ENCODE results near the gene PCNX3. TPM values are rescaled to one million over a fixed set of nuclear protein-coding genes. Genes with fewer than 3 reads are reported as not detected.

The PCNX3 gene
- total RNA-seq, 2 experiments from 2014 or later: 29.8 to 32.1 TPM

DNA sequence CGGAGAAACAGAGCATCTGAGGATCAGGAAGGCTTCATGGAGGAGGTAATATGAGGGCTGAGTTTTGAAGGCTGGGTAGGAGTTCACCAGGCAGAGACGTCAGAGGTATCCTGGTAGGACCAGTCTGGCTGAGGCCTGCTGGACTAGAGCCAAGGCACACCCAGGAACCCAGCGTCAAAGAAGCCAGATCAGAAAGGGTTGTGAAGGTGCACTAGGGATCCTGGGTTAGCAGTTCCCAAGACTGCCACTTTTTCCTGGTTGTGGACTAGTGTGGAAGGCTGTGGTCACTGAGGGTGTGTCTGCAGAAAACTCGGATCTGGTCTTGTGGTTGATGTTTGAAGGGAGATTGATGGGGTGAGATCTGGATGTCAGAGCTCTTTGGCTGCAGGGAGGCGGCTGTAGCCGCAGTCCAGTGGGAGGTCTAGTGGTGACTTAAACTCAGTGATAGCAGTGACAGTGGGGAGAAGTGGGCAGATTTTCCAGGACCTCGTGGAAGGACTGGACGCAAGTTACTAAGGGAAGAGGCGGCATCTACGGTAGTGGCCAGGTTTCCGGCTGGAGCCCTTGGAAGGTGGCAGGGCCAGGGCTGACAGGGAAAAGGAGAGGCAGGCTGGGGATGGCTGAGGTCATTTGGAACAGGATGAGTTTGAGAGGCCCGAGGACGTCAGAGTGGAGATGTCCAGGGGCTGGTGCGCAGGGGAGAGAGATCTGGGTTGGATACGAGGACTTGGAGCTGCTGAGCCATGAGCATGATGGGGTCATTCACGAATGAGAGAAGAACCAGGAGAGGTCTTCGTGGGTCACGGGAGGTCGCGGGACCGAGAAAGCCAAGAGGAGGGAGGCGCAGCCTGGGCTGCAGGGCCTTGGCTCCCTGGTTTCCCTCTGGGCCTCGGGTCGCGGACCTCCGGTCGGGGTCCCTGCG, 36.3 kb downstream of the PCNX3 start:
- H3K36me3 Mint-ChIP-seq: peaks cover 45% of the 10 kb centered on the region
- DNase-seq: no peak

DNA sequence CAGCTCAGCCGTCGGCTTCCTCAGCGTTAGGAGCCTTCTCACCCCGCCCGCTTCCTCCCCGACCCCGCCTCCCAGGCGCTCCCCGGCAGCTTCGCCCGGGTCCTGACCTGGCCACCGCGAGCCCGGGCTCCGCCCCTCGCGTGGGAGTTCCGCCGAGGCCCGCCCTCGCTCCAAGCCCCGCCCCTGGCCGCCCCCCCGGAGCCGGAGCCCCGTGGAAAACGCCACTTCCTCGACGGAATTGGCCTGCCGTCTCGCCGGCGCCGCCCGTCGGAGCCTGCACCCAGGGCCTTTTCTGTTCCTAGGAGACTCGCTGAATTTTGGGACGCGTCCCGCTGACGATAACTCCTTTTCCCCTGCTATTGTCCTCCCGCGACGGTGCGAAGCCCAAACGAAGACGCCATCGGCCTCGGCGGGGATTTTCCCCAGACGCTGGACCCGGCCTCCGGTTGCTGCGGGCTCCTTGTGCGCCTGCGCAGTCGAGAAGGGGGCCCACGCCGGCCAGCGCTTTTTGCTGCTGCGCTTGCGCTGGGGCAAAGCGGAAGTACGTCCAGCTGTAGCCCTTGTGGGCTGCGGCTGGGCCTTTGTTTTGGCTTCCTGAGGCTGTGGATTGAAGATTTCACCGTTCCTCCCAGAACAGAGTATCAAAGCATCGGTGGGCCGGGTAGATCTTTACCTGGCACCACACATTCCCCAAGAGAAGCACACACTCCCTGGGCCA, 37.1 kb downstream of the PCNX3 start:
- ChIA-PET POLR2A (interaction anchor here (0.7 to 3.4 kb wide), 10 partner anchors 10 to 218 kb away, joined by 3 to 28 read pairs (median 6); partner anchors contain the start of genes MAP3K11, PCNX3, RELA and RNASEH2C), CTCF (interaction anchor here (0.6 to 3.3 kb wide), 15 partner anchors 9 to 535 kb away, joined by 3 to 18 read pairs (median 4); partner anchors contain the start of genes MUS81 and SIPA1)
- H3K27ac Mint-ChIP-seq: peak overlapping the region; percentile 93
- H3K9me3 Mint-ChIP-seq: no peaks in the 10 kb centered on the region
- H3K36me3 Mint-ChIP-seq: peaks cover 52% of the 10 kb centered on the region
- peak overlapping the region; percentile 77 for H3K4me3 Mint-ChIP-seq
- DNase-seq: peak; percentile 97
- no peaks in the 10 kb centered on the region for H3K27me3 Mint-ChIP-seq
- peaks cover 51% of the 10 kb centered on the region for H3K4me1 Mint-ChIP-seq (ENCODE audit: low read depth)
- intact Hi-C loops (cut with micrococcal nuclease): loop anchor here (1.0 to 5.0 kb wide), 4 partner anchors 11 to 80 kb away; partner anchors contain the start of genes FAM89B, PCNX3 and ZNRD2

More for the DNA sequence above, 36.3 kb downstream of the PCNX3 start:
- Mint-ChIP-seq H3K27ac (peak overlapping the region; percentile 79), H3K9me3 (no peaks in the 10 kb centered on the region), H3K27me3 (no peaks in the 10 kb centered on the region), H3K4me3 (peak overlapping the region; percentile 77), H3K4me1 (ENCODE audit: low read depth) (peaks cover 43% of the 10 kb centered on the region)
- intact Hi-C loops (cut with micrococcal nuclease): loop anchor here (1.0 to 5.0 kb wide), 3 partner anchors 12 to 80 kb away; partner anchors contain the start of genes FAM89B, PCNX3 and ZNRD2
- CTCF ChIA-PET: interaction anchor here (0.9 to 3.3 kb wide), 13 partner anchors 10 to 338 kb away, joined by 3 to 18 read pairs (median 3); partner anchors contain the start of genes MUS81 and SIPA1
- POLR2A ChIA-PET: interaction anchor here (0.6 to 3.4 kb wide), 8 partner anchors 10 to 349 kb away, joined by 3 to 28 read pairs (median 7); partner anchors contain the start of genes MAP3K11, PCNX3, RELA and SIPA1

DNA sequence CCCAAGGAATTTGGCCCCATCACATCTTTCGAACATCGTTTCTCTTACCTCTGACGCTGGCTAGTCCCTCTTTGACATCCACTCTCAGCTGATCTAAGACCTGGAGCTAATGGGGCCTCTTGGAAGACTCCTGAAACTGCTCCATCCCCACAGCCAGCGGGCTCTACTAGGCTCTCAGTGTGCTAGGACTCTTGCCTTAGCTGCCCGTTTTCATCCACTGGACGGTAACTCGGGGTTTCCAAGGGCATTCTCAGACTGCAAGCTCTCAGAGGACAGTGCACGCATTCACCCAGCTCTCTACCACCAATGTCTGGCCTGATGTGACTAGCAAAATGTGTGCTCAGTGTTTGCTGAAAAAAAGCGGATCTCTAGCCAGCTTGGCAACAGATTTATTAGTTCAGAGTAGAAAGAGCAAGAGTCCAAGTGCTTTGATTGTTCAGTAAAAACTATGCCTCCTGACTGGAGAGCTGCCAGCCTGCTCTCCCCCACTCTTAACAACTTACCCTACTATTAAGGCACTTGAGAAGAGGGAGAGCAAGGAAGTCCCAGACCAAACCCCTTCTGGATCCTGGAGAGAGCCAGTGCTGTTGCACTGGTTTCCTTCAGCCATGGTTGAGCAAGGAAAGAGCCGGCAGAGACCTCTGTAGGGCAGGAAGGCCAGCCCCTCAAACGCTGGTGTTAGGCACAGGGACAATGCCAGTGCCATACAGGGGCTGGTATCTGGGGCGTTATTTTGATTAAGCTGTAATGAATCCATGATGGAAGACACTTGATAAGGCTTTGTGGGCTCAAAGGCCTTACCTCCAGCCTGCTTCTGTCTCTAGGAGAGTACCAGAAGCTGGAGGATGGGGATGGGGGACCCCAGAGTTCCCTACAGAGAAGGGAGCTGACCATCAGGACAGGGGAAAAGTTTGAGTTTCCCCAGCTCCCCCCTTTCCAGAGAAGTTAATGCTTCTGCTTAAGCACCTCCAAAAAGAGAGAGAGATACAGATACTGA, 38.0 kb downstream of the PCNX3 start:
- ChIA-PET POLR2A (interaction anchor here (0.7 to 3.4 kb wide), 9 partner anchors 9 to 217 kb away, joined by 3 to 28 read pairs (median 5); partner anchors contain the start of genes MAP3K11, PCNX3, RELA and RNASEH2C), CTCF (interaction anchor here (0.6 to 3.3 kb wide), 12 partner anchors 8 to 536 kb away, joined by 3 to 18 read pairs (median 4); partner anchors contain the start of genes MUS81, RELA and SIPA1)
- intact Hi-C loops (cut with micrococcal nuclease): loop anchor here (1.0 to 5.0 kb wide), 2 partner anchors 10 to 81 kb away; partner anchors contain the start of genes FAM89B and ZNRD2
- Mint-ChIP-seq H3K4me3 (peak overlapping the region; percentile 77), H3K4me1 (ENCODE audit: low read depth) (peaks cover 54% of the 10 kb centered on the region), H3K36me3 (peaks cover 52% of the 10 kb centered on the region), H3K27ac (peak overlapping the region; percentile 93), H3K27me3 (no peaks in the 10 kb centered on the region), H3K9me3 (no peaks in the 10 kb centered on the region)
- no peak for DNase-seq

DNA sequence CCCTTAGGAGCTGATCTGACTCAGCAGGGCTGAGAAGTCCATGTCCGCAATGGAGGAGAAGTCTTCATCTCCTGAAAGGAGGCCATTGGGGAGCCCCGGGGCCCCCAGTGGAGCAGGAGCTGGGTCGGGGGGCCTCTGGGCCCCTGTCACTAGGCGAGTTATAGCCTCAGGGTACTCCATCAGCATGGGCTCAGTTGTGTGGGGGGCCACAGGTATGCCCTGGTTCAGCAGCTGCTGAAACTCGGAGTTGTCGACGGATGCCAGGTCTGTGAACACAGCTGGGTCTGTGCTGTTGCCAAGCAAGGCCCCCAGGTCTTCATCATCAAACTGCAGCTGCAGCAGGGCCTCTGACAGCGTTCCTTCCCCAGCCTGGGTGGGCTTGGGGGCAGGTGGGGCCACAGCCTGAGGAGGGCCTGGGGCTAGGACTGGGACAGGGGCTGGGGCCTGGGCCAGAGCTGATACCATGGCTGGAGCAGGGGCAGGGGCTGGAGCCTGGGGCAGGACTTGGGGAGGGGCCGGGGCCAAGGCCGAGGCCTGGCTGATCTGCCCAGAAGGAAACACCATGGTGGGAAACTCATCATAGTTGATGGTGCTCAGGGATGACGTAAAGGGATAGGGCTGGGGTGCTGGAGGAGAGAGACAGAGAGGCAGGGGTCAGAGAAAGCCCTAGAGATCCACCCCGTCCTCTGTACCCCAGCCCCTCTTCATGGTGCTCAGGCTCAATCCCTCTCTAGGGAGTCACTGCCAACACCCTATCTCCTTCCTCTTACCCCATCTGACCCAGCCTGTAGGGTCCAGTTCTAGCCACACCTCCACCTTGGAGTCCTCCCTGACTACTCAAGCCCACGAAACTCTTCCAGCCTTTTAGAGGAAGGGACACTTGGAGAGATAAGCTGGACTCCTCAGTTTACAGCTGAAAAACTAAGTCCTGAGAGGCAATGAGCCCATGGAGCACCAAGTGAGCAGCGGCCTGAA, 39.1 kb downstream of the PCNX3 start:
- Mint-ChIP-seq H3K27me3 (no peaks in the 10 kb centered on the region), H3K27ac (peak overlapping the region; percentile 61), H3K36me3 (peaks cover 60% of the 10 kb centered on the region), H3K4me3 (no peak overlapping the region), H3K4me1 (ENCODE audit: low read depth) (peaks cover 65% of the 10 kb centered on the region), H3K9me3 (no peaks in the 10 kb centered on the region)
- POLR2A ChIA-PET: interaction anchor here (1.5 to 3.4 kb wide), 4 partner anchors 8 to 17 kb away, joined by 4 to 28 read pairs (median 14); partner anchors contain the start of genes RELA and SIPA1
- intact Hi-C loops (cut with micrococcal nuclease): loop anchor here (5.0 kb wide), 1 partner anchor 82 kb away; the partner anchor contains the start of genes FAM89B and ZNRD2
- no peak for DNase-seq
- CTCF ChIA-PET: interaction anchor here (1.3 to 3.3 kb wide), 3 partner anchors 8 to 28 kb away, joined by 7 to 18 read pairs (median 13); partner anchors contain the start of genes RELA and SIPA1

GRCh38 chr11:65655570-65656332, 40.2 kb downstream of the PCNX3 start:
- Mint-ChIP-seq H3K27me3 (no peaks in the 10 kb centered on the region), H3K4me1 (ENCODE audit: low read depth) (peaks cover 73% of the 10 kb centered on the region), H3K9me3 (no peaks in the 10 kb centered on the region), H3K27ac (peak overlapping the region; percentile 63), H3K36me3 (peaks cover 62% of the 10 kb centered on the region), H3K4me3 (no peak overlapping the region)
- ChIA-PET POLR2A (interaction anchor here (0.6 to 1.0 kb wide), 2 partner anchors 17 to 644 kb away, joined by 3 read pairs; no protein-coding TSS in a partner anchor), CTCF (interaction anchor here (1.2 to 1.3 kb wide), 2 partner anchors 30 to 124 kb away, joined by 3 to 4 read pairs; no protein-coding TSS in a partner anchor)
- intact Hi-C loops (cut with micrococcal nuclease): no loop called here
- DNase-seq: no peak

DNA sequence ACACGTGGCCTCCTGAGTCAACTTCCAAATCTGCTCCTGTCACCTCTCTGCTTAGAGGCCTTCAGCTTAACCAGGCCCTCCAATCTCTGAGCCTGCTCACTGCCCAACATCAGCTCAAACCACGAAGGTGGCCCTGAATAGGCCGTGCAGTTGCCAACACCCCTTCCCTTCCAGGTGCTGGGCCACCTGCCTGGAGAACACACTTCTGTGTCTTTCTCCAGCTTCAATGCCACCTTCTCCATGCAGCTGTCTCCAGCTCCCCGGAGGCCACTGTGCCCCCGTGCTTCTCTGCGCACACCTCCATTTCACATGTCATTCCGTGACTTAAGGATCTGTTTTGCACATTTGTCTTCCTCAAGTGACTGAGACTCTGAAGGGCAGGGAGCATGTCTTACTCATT, 41.9 kb downstream of the PCNX3 start:
- ChIA-PET POLR2A (no interaction called here), CTCF (interaction anchor here (1.0 kb wide), 1 partner anchor 54 kb away, joined by 3 read pairs; no protein-coding TSS in a partner anchor)
- intact Hi-C loops (cut with micrococcal nuclease): no loop called here
- H3K36me3 Mint-ChIP-seq: peaks cover 64% of the 10 kb centered on the region
- H3K4me3 Mint-ChIP-seq: no peak overlapping the region
- H3K27me3 Mint-ChIP-seq: no peaks in the 10 kb centered on the region
- no peaks in the 10 kb centered on the region for H3K9me3 Mint-ChIP-seq
- no peak for DNase-seq
- H3K27ac Mint-ChIP-seq: peak overlapping the region; percentile 26
- H3K4me1 Mint-ChIP-seq (ENCODE audit: low read depth): peaks cover 70% of the 10 kb centered on the region

GRCh38 chr11:65658174-65659021, 42.8 kb downstream of the PCNX3 start:
- Mint-ChIP-seq H3K9me3 (no peaks in the 10 kb centered on the region), H3K27ac (peak overlapping the region; percentile 62), H3K36me3 (peaks cover 58% of the 10 kb centered on the region), H3K4me3 (no peak overlapping the region), H3K4me1 (ENCODE audit: low read depth) (peaks cover 63% of the 10 kb centered on the region), H3K27me3 (no peaks in the 10 kb centered on the region)
- DNase-seq: no peak
- POLR2A ChIA-PET: no interaction called here
- CTCF ChIA-PET: interaction anchor here (1.1 kb wide), 1 partner anchor 32 kb away, joined by 6 read pairs; no protein-coding TSS in a partner anchor
- intact Hi-C loops (cut with micrococcal nuclease): no loop called here

GRCh38 chr11:65660038-65660437, 44.5 kb downstream of the PCNX3 start:
- peak overlapping the region; percentile 65 for H3K27ac Mint-ChIP-seq
- H3K4me1 Mint-ChIP-seq (ENCODE audit: low read depth): peaks cover 59% of the 10 kb centered on the region
- H3K36me3 Mint-ChIP-seq: peaks cover 51% of the 10 kb centered on the region
- H3K27me3 Mint-ChIP-seq: no peaks in the 10 kb centered on the region
- H3K9me3 Mint-ChIP-seq: no peaks in the 10 kb centered on the region
- no peak overlapping the region for H3K4me3 Mint-ChIP-seq
- POLR2A ChIA-PET: no interaction called here
- CTCF ChIA-PET: no interaction called here
- intact Hi-C loops (cut with micrococcal nuclease): no loop called here
- no peak for DNase-seq

Data from activated CD4-positive, alpha-beta memory T cell treated with anti-CD3 and anti-CD28 coated beads for 36 hours (primary cell).